HepG2 (cell line): ENCODE results near the gene BICRA. TPM values are rescaled to one million over a fixed set of nuclear protein-coding genes. Genes with fewer than 3 reads are reported as not detected.

Experiments
- ARID5B ChIP-seq: IDR thresholded peaks from 2 replicates; pipeline ENCODE4 v1.4.0; 2020; ENCODE audit warnings: mild to moderate bottlenecking, missing genetic modification reagents
- FLYWCH1 ChIP-seq: sonication (generic); formaldehyde crosslinking; IDR thresholded peaks from 2 replicates; pipeline ENCODE4 v1.8.1; 2023; ENCODE audit warnings: mild to moderate bottlenecking, missing genetic modification reagents
- FOXA1 ChIP-seq, 2 experiments: fragments of 450-650 bp in 1 of 2; sonication (generic) in 1 of 2; formaldehyde crosslinking in 1 of 2; IDR thresholded peaks; 2 replicates each; pipeline versions ENCODE4 v1.4.0 to v1.6.1; 2016 to 2020; ENCODE audit warnings: missing genetic modification reagents in 1 of 2
- FOXP4 ChIP-seq: sonication (generic); formaldehyde crosslinking; IDR thresholded peaks from 2 replicates; pipeline ENCODE4 v1.4.0; 2020; ENCODE audit warnings: missing genetic modification reagents
- GRHL1 ChIP-seq: sonication (generic); formaldehyde crosslinking; conservative IDR thresholded peaks from 2 replicates; pipeline ENCODE4 v1.8.0; 2022; ENCODE audit warnings: missing genetic modification reagents
- HDAC2 ChIP-seq: sonication (generic); formaldehyde crosslinking; IDR thresholded peaks from 2 replicates; pipeline ENCODE4 v1.4.0; 2020; ENCODE audit warnings: missing genetic modification reagents
- PAXIP1 ChIP-seq: sonication (generic); formaldehyde crosslinking; conservative IDR thresholded peaks from 2 replicates; pipeline ENCODE4 v1.4.0; 2020; ENCODE audit warnings: mild to moderate bottlenecking, missing genetic modification reagents, moderate library complexity
- PHF21A ChIP-seq: sonication (generic); formaldehyde crosslinking; IDR thresholded peaks from 2 replicates; pipeline ENCODE4 v1.5.0; 2020; ENCODE audit warnings: mild to moderate bottlenecking, missing genetic modification reagents
- RCOR2 ChIP-seq: IDR thresholded peaks from 2 replicates; pipeline ENCODE4 v1.6.1; 2016; ENCODE audit warnings: missing biosample characterization, missing genetic modification reagents
- SAP130 ChIP-seq: IDR thresholded peaks from 2 replicates; pipeline ENCODE4 v1.6.1; 2016; ENCODE audit warnings: low read depth
- SIX4 ChIP-seq: sonication (generic); formaldehyde crosslinking; IDR thresholded peaks from 2 replicates; pipeline ENCODE4 v1.4.0; 2020; ENCODE audit warnings: missing genetic modification reagents
- SOX5 ChIP-seq: IDR thresholded peaks from 2 replicates; pipeline ENCODE4 v1.6.1; 2016; ENCODE audit warnings: borderline replicate concordance
- SOX6 ChIP-seq, 2 experiments: fragments of 450-650 bp in 1 of 2; sonication (generic) in 1 of 2; formaldehyde crosslinking in 1 of 2; IDR thresholded peaks; 2 replicates each; pipeline versions ENCODE4 v1.4.0 to v1.6.1; 2017 to 2020; ENCODE audit warnings: antibody characterized with exemption in 1 of 2, mild to moderate bottlenecking in 1 of 2, missing genetic modification reagents in 1 of 2
- UBTF ChIP-seq: sonication (generic); formaldehyde crosslinking; IDR thresholded peaks from 2 replicates; pipeline ENCODE4 v1.4.0; 2020; ENCODE audit warnings: mild to moderate bottlenecking, missing genetic modification reagents
- ZNF644 ChIP-seq: IDR thresholded peaks from 2 replicates; pipeline ENCODE4 v1.6.1; 2016; ENCODE audit warnings: low read depth
- polyA plus RNA-seq, 8 experiments: library from polyadenylated mRNA; depleted of rRNA in 3 of 8; stranded (reverse) in 7 of 8; unstranded in 1 of 8; fragments of >200 nt; fragmentation: Illumina TruSeq in 4 of 8; extraction: Trizol in 4 of 8; gene quantifications; 2 replicates each; pipeline versions ENCODE4 v1.2.1 to v1.2.3, GENCODE V29; 2011 to 2016; ENCODE audit warnings: low read depth in 4 of 8, missing spikeins in 1 of 8, mixed read lengths in 1 of 8; ENCODE audit not compliant: insufficient read depth in 1 of 8
- total RNA-seq, 5 experiments: library from RNA; depleted of rRNA; stranded (reverse); fragments of >200 nt; fragmentation: Illumina TruSeq; extraction: Trizol; gene quantifications; 2 replicates each; pipeline ENCODE4 v1.2.3, GENCODE V29; 2016; ENCODE audit warnings: low read depth in 1 of 5

Gene BICRA
- total and polyA plus RNA-seq, 2 of the 13 experiments (the other 11 are each of a cell fraction or from before 2014, with no cell fraction given) = 0.55 to 0.71 TPM

- TF ChIP-seq FOXP4 (CRISPR knock-in tag) = peak; percentile 38
- peak; percentile 66 for TF ChIP-seq PAXIP1 (CRISPR knock-in tag)
- peak; percentile 50; the same call in 1 of the 2 replicates for TF ChIP-seq PHF21A (CRISPR knock-in tag)
- TF ChIP-seq SOX6 (IDR thresholded peaks at IDR 0.05) = no peak
- TF ChIP-seq SOX6 (CRISPR knock-in tag; IDR thresholded peaks at IDR 0.05) = peak; percentile 26; the same call in 1 of the 2 replicates
- TF ChIP-seq SOX5 (CRISPR knock-in tag) = peak; percentile 21; the same call in 1 of the 2 replicates
- no peak for TF ChIP-seq FLYWCH1 (CRISPR knock-in tag)
- TF ChIP-seq UBTF (CRISPR knock-in tag) = no peak
- TF ChIP-seq SIX4 (CRISPR knock-in tag) = peak; percentile 86; the same call in 1 of the 2 replicates
- TF ChIP-seq ZNF644 = 0 out of 2 replicates have a peak, but pooled peaks have one; percentile 15
- TF ChIP-seq GRHL1 (CRISPR knock-in tag) = no peak
- peak; percentile 41; the same call in 1 of the 2 replicates for TF ChIP-seq SAP130 (CRISPR knock-in tag)
- no peak for TF ChIP-seq FOXA1 (IDR thresholded peaks at IDR 0.05)
- peak; percentile 40 for TF ChIP-seq FOXA1 (CRISPR knock-in tag; IDR thresholded peaks at IDR 0.05)
- TF ChIP-seq RCOR2 (CRISPR knock-in tag) = 0 out of 2 replicates have a peak, but pooled peaks have one; percentile 27
- peak; percentile 79 for TF ChIP-seq ARID5B (CRISPR knock-in tag)
- peak; percentile 42; the same call in 1 of the 2 replicates for TF ChIP-seq HDAC2 (CRISPR knock-in tag)
Observed at GRCh38 chr19:47564081-47564480, 44.9 kb upstream of the BICRA start (continued).
